Fibroblast of the aortic adventitia (primary cell): ENCODE data around the gene CBLN3. TPM values are rescaled to one million over a fixed set of nuclear protein-coding genes. Genes with fewer than 3 reads are reported as not detected.

ENCODE experiments used
- DNase-seq: peaks from one replicate; pipeline ENCODE4 v3.0.0-alpha.2; 2010; ENCODE audit warnings: low read depth
- H3K4me3 ChIP-seq: 2 replicates; pipeline ENCODE4 v1.5.1; 2011; ENCODE audit warnings: low read depth, mild to moderate bottlenecking, control low read depth, low read length, moderate library complexity
- total RNA-seq: library from RNA; depleted of rRNA; stranded (reverse); fragments of >200 nt; gene quantifications from 2 replicates; pipeline ENCODE4 v1.2.3, GENCODE V29; 2012; ENCODE audit warnings: low replicate concordance
- TF ChIP-seq, protein P1 (sequence below): IDR thresholded peaks from 2 replicates; pipeline ENCODE4 v1.5.1; 2011; ENCODE audit warnings: mild to moderate bottlenecking, low read length, control low read depth, inconsistent platforms; ENCODE audit not compliant: insufficient read depth

The CBLN3 gene
- total RNA-seq, 1 donor, result 6.2 TPM

DNA sequence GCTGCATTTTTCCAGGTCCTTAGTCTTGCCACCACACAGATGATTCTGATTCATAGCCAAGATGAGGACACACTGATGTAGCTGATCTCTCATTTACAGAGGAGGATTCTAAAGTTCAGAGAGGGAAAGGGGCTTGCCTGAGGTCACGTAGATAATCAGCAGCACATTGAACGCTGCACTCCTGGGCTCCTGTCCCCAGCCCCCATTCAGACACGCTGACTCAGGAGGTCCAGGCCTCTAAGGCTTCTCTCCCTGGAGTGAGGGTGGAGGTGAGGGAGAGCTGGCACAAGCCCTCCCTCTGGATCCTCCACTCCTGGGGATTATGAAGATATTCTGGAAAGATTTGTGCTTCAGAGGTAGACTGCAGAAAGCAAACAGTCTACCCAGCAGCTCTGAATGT lies 51.1 kb downstream of the CBLN3 start:
- H3K4me3 ChIP-seq, result no peak overlapping the region
- DNase-seq, result no peak
- TF ChIP-seq, protein P1, sequence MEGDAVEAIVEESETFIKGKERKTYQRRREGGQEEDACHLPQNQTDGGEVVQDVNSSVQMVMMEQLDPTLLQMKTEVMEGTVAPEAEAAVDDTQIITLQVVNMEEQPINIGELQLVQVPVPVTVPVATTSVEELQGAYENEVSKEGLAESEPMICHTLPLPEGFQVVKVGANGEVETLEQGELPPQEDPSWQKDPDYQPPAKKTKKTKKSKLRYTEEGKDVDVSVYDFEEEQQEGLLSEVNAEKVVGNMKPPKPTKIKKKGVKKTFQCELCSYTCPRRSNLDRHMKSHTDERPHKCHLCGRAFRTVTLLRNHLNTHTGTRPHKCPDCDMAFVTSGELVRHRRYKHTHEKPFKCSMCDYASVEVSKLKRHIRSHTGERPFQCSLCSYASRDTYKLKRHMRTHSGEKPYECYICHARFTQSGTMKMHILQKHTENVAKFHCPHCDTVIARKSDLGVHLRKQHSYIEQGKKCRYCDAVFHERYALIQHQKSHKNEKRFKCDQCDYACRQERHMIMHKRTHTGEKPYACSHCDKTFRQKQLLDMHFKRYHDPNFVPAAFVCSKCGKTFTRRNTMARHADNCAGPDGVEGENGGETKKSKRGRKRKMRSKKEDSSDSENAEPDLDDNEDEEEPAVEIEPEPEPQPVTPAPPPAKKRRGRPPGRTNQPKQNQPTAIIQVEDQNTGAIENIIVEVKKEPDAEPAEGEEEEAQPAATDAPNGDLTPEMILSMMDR, result no peak

DNA sequence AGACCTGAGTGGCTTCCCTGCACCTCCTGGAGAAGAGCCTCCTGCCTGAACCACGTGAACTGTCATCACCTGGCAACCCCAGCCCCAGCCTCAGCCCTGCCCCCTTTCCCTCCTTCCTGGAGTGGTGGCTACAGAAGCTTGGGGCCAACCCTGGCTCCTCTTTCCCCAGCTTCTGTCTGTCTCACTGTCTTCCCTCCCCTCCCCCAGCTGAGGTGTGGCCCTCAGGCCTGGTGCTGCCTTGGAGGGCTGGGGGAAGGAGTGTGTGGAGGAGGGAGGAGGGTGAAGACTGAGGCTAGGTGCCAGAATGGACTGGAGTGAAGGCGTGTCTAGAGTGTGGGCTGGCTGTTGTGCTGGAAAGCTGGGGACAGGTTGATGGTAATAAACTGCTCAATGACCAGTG lies 51.8 kb downstream of the CBLN3 start:
- no peak for DNase-seq
- TF ChIP-seq, protein P1, result no peak
- no peak overlapping the region for H3K4me3 ChIP-seq

DNA sequence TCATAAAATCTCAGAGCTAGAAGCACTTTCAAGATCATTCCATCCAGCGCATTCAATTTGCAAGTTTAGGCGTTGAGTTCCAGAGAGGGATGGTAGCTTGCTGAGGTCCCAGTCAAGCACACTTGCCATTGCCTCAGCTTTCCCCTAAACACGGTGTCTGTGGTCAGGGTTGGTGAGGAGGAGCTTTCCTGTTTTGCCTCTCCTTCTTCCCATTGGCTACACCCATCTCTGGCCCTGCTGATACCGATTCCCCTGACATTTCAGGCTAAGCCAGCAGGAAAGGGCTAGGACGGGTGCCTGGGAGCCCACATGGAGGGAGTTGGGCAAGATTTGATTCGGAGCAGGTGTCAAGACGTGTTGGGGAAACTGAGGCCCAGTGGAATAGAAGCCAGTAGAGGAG lies 52.3 kb downstream of the CBLN3 start:
- no peak for DNase-seq
- TF ChIP-seq, protein P1, result no peak
- no peak overlapping the region for H3K4me3 ChIP-seq

Other genes with a start within 250 kb of the CBLN3 start
- gene IPO4, start 240.9 kb downstream of the CBLN3 start, total RNA-seq, result 44.0 and 52.0 TPM in 2 replicates
- gene TM9SF1, start 234.2 kb downstream of the CBLN3 start, total RNA-seq, result 50.9 and 73.9 TPM in 2 replicates
- 0.27 TPM in 1 of 2 replicates, not detected in the other for gene TSSK4, start 224.0 kb downstream of the CBLN3 start, total RNA-seq
- 70.7 and 159 TPM in 2 replicates for gene CHMP4A, start 216.2 kb downstream of the CBLN3 start, total RNA-seq
- 11.8 and 23.2 TPM in 2 replicates for gene MDP1, start 213.6 kb downstream of the CBLN3 start, total RNA-seq
- gene NEDD8, start 197.3 kb downstream of the CBLN3 start, total RNA-seq, result 38.8 and 136 TPM in 2 replicates
- gene GMPR2, start 196.7 kb downstream of the CBLN3 start, total RNA-seq, result 53.6 and 207 TPM in 2 replicates
- gene TINF2, start 187.0 kb downstream of the CBLN3 start, total RNA-seq, result 53.0 and 60.5 TPM in 2 replicates
- 0.36 and 6.1 TPM in 2 replicates for gene TGM1, start 166.5 kb downstream of the CBLN3 start, total RNA-seq
- gene RABGGTA, start 158.1 kb downstream of the CBLN3 start, total RNA-seq, result 21.2 and 26.7 TPM in 2 replicates
- 8.7 and 20.7 TPM in 2 replicates for gene DHRS1, start 129.9 kb downstream of the CBLN3 start, total RNA-seq
- gene NOP9, start 129.8 kb downstream of the CBLN3 start, total RNA-seq, result 16.4 and 19.6 TPM in 2 replicates
- 1.9 and 4.2 TPM in 2 replicates for gene CIDEB, start 121.7 kb downstream of the CBLN3 start, total RNA-seq
- gene LTB4R2, start 119.5 kb downstream of the CBLN3 start, total RNA-seq, result 3.5 and 18.6 TPM in 2 replicates
- gene LTB4R, start 118.2 kb downstream of the CBLN3 start, total RNA-seq, result 0.98 and 1.5 TPM in 2 replicates
- 1.2 and 6.3 TPM in 2 replicates for gene ADCY4, start 94.6 kb downstream of the CBLN3 start, total RNA-seq
- gene RIPK3, start 89.7 kb downstream of the CBLN3 start, total RNA-seq, result 0.99 and 3.0 TPM in 2 replicates
- gene NFATC4, start 61.5 kb downstream of the CBLN3 start, total RNA-seq, result 77.9 and 221 TPM in 2 replicates
- 14.1 and 45.1 TPM in 2 replicates for gene NYNRIN, start 30.7 kb downstream of the CBLN3 start, total RNA-seq
- gene KHNYN, start 286 bp upstream of the CBLN3 start, total RNA-seq, result 37.1 and 39.8 TPM in 2 replicates
- gene SDR39U1, start 13.1 kb upstream of the CBLN3 start, total RNA-seq, result 12.6 and 13.7 TPM in 2 replicates
- gene CMA1, start 78.6 kb upstream of the CBLN3 start, total RNA-seq, result not detected in 2 replicates
- gene CTSG, start 146.6 kb upstream of the CBLN3 start, total RNA-seq, result not detected in 2 replicates
- gene GZMH, start 180.0 kb upstream of the CBLN3 start, total RNA-seq, result not detected in 2 replicates
- gene GZMB, start 204.5 kb upstream of the CBLN3 start, total RNA-seq, result not detected in 2 replicates